Neural cell (in vitro differentiated cells): ENCODE results near the gene TPI1.

Source experiments
- EP300 ChIP-seq: fragments of 450-650 bp; conservative IDR thresholded peaks from 2 replicates; pipeline ENCODE4 v1.6.1; 2014; ENCODE audit warnings: antibody characterized with exemption, mild to moderate bottlenecking, moderate library complexity; ENCODE audit not compliant: poor library complexity, severe bottlenecking
- EZH2 ChIP-seq: fragments of 200-600, 300-800 bp; shearing (Covaris generic), sonication (generic); IDR thresholded peaks from 2 replicates; pipeline ENCODE4 v1.6.1; 2014; ENCODE audit warnings: antibody characterized with exemption, low read length, borderline replicate concordance, mild to moderate bottlenecking; ENCODE audit not compliant: insufficient read depth, poor library complexity, severe bottlenecking
- MXI1 ChIP-seq: fragments of 450-650 bp; conservative IDR thresholded peaks from 2 replicates; pipeline ENCODE4 v1.6.1; 2014; ENCODE audit warnings: antibody characterized with exemption, mild to moderate bottlenecking; ENCODE audit not compliant: poor library complexity, severe bottlenecking
- TAF1 ChIP-seq: IDR thresholded peaks from 2 replicates; pipeline ENCODE4 v1.6.1; 2012; ENCODE audit warnings: low read depth
- TF ChIP-seq, protein P1 (sequence below): fragments of 450-650 bp; IDR thresholded peaks from 2 replicates; pipeline ENCODE4 v1.5.1; 2014; ENCODE audit warnings: antibody characterized with exemption, mild to moderate bottlenecking, moderate library complexity; ENCODE audit not compliant: poor library complexity, severe bottlenecking
- TF ChIP-seq, protein P2 (sequence below): IDR thresholded peaks from 2 replicates; pipeline ENCODE4 v1.6.1; 2012; ENCODE audit warnings: borderline replicate concordance

DNA sequence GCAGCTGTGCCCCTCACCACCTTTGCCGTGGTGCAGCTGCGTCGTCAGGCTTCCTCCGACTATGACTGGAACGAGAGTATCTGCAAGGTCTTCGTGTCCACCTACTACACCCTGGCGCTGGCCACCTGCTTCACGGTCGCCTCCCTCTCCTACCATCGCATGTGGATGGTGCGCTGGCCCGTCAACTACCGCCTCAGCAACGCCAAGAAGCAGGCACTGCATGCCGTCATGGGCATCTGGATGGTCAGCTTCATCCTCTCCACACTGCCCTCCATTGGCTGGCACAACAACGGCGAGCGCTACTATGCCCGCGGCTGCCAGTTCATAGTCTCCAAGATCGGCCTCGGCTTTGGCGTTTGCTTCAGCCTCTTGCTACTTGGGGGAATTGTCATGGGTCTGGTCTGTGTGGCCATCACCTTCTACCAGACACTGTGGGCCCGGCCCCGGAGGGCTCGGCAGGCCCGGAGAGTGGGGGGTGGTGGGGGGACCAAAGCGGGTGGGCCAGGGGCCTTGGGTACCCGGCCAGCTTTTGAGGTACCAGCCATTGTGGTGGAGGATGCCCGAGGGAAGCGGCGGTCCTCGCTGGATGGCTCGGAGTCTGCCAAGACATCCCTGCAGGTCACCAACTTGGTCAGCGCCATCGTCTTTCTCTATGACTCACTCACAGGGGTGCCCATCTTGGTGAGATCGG, 43.1 kb upstream of the TPI1 start:
- no peak for TF ChIP-seq EZH2
- TF ChIP-seq, protein P1, sequence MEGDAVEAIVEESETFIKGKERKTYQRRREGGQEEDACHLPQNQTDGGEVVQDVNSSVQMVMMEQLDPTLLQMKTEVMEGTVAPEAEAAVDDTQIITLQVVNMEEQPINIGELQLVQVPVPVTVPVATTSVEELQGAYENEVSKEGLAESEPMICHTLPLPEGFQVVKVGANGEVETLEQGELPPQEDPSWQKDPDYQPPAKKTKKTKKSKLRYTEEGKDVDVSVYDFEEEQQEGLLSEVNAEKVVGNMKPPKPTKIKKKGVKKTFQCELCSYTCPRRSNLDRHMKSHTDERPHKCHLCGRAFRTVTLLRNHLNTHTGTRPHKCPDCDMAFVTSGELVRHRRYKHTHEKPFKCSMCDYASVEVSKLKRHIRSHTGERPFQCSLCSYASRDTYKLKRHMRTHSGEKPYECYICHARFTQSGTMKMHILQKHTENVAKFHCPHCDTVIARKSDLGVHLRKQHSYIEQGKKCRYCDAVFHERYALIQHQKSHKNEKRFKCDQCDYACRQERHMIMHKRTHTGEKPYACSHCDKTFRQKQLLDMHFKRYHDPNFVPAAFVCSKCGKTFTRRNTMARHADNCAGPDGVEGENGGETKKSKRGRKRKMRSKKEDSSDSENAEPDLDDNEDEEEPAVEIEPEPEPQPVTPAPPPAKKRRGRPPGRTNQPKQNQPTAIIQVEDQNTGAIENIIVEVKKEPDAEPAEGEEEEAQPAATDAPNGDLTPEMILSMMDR = no peak
- TF ChIP-seq, protein P2, sequence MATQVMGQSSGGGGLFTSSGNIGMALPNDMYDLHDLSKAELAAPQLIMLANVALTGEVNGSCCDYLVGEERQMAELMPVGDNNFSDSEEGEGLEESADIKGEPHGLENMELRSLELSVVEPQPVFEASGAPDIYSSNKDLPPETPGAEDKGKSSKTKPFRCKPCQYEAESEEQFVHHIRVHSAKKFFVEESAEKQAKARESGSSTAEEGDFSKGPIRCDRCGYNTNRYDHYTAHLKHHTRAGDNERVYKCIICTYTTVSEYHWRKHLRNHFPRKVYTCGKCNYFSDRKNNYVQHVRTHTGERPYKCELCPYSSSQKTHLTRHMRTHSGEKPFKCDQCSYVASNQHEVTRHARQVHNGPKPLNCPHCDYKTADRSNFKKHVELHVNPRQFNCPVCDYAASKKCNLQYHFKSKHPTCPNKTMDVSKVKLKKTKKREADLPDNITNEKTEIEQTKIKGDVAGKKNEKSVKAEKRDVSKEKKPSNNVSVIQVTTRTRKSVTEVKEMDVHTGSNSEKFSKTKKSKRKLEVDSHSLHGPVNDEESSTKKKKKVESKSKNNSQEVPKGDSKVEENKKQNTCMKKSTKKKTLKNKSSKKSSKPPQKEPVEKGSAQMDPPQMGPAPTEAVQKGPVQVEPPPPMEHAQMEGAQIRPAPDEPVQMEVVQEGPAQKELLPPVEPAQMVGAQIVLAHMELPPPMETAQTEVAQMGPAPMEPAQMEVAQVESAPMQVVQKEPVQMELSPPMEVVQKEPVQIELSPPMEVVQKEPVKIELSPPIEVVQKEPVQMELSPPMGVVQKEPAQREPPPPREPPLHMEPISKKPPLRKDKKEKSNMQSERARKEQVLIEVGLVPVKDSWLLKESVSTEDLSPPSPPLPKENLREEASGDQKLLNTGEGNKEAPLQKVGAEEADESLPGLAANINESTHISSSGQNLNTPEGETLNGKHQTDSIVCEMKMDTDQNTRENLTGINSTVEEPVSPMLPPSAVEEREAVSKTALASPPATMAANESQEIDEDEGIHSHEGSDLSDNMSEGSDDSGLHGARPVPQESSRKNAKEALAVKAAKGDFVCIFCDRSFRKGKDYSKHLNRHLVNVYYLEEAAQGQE = no peak
- TF ChIP-seq MXI1 = no peak
- TF ChIP-seq EP300 = no peak
- no peak for TF ChIP-seq TAF1
